Measurements from ENCODE around the gene CMKLR1. TPM values are rescaled to one million over a fixed set of nuclear protein-coding genes. Genes with fewer than 3 reads are reported as not detected.

Gene CMKLR1
- total and polyA plus RNA-seq, 2 experiments from 2014 or later: 0.06 TPM; not detected in 1

DNA sequence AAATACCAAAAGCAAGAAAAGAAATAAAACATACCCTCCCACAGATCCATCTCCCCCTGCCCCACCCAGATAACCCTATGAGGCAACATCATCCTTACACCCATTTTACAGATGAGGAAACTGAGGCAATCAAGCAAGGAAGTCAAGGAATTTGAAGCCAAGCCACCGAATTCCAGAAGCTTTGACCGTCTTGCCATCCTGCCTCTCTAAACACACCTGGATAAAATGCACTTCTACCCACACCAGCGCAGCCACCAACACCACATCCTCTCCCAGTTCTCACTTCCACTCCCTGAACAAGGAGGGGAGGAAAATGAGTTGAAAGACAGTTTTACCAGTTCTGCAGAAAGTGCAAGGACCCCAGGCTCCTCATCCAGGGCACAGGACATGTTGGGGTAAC, 13.6 kb downstream of the CMKLR1 start:
- Histone ChIP-seq H3K4me1 (ENCODE audit: low read depth) (no peaks in the 10 kb centered on the region), H3K4me3 (no peak overlapping the region), H3K36me3 (no peaks in the 10 kb centered on the region), H3K9me3 (ENCODE audit: low read depth) (no peaks in the 10 kb centered on the region), H3K27me3 (no peaks in the 10 kb centered on the region), H3K27ac (no peak overlapping the region)
- DNase-seq (ENCODE audit: low read depth in 1 of 2, low spot score in 1 of 2): no peak
- TF ChIP-seq, protein P1, sequence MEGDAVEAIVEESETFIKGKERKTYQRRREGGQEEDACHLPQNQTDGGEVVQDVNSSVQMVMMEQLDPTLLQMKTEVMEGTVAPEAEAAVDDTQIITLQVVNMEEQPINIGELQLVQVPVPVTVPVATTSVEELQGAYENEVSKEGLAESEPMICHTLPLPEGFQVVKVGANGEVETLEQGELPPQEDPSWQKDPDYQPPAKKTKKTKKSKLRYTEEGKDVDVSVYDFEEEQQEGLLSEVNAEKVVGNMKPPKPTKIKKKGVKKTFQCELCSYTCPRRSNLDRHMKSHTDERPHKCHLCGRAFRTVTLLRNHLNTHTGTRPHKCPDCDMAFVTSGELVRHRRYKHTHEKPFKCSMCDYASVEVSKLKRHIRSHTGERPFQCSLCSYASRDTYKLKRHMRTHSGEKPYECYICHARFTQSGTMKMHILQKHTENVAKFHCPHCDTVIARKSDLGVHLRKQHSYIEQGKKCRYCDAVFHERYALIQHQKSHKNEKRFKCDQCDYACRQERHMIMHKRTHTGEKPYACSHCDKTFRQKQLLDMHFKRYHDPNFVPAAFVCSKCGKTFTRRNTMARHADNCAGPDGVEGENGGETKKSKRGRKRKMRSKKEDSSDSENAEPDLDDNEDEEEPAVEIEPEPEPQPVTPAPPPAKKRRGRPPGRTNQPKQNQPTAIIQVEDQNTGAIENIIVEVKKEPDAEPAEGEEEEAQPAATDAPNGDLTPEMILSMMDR (IDR thresholded peaks at IDR 0.05; ENCODE audit: low read depth, low read length): no peak

DNA sequence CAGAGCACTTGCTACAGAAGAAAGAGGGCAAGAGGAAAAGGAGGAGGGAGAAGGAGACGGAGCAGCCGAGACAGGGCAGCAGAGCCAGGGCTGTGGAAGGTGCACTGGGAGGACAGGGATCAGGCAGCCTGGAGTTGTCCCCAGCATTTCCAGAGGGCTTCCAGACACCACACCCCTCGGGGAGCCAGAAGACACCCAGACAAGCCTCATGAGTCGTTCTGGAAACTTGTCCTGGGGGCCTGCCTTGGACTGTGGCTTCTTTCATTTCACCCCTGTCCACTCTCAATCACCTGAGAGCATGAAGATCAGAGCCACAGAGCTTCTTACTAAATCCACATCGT, 14.1 kb downstream of the CMKLR1 start:
- no peaks in the 10 kb centered on the region for H3K36me3 ChIP-seq
- no peak for DNase-seq (ENCODE audit: low read depth in 1 of 2, low spot score in 1 of 2)
- H3K4me1 ChIP-seq (ENCODE audit: low read depth): no peaks in the 10 kb centered on the region
- H3K27ac ChIP-seq: no peak overlapping the region
- no peaks in the 10 kb centered on the region for H3K27me3 ChIP-seq
- no peak overlapping the region for H3K4me3 ChIP-seq
- no peaks in the 10 kb centered on the region for H3K9me3 ChIP-seq (ENCODE audit: low read depth)
- TF ChIP-seq, protein P1 (IDR thresholded peaks at IDR 0.05; ENCODE audit: low read depth, low read length): no peak

DNA sequence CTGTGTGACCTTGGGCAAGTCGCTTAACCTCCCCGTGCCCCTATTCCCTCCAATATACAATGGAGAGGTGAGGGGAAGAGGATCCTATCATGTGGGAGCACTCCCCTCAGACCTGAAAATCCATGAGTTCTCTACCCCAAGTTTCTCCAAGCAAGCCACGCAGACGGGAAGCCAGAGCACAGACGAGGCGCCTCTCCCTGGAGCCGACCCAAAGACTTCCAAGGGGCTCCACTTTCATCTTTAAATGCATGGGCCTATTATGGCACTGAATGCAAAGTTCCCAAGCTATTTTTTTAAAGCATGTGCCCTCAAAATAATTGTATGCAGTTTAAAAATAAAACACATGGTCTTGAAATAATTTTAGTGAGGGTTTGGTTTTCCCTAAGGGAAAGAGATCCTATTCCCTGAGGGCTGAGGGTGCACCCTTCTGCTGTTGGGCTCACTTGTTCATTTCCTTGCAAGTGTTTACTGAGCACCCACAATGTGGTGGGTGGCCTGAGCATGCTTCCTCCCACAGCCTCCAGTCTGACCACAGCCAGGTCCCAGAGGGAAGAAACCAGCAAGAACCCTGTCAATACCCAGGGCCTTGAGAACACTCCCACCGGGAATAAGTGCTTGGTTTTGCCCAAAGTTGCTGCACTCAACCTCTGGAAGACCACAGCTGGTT, 14.6 kb downstream of the CMKLR1 start:
- H3K27me3 ChIP-seq: no peaks in the 10 kb centered on the region
- no peak overlapping the region for H3K4me3 ChIP-seq
- no peak overlapping the region for H3K27ac ChIP-seq
- DNase-seq (ENCODE audit: low read depth in 1 of 2, low spot score in 1 of 2): no peak
- no peaks in the 10 kb centered on the region for H3K4me1 ChIP-seq (ENCODE audit: low read depth)
- TF ChIP-seq, protein P1 (IDR thresholded peaks at IDR 0.05; ENCODE audit: low read depth, low read length): no peak
- no peaks in the 10 kb centered on the region for H3K36me3 ChIP-seq
- H3K9me3 ChIP-seq (ENCODE audit: low read depth): no peaks in the 10 kb centered on the region

DNA sequence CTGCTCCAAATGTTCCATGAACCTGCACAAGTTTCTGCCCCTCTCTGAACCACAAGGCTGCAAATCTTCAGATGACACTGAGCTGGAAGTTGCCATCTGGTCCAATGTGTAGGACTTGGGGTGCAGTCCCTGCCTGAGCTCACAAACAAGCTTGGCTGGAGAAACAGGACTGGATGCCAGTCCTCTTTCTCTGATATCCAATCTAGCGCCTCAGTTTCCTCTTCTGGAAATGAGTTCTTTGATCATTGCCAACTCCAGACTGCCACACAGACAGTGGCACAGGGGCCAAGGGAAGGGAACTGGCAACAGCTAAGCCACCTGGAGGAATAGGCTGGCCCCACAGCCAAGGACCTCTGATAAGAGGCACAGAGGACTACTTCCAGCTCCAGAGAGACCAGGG, 15.5 kb downstream of the CMKLR1 start:
- Histone ChIP-seq H3K4me3 (no peak overlapping the region), H3K36me3 (no peaks in the 10 kb centered on the region), H3K9me3 (ENCODE audit: low read depth) (no peaks in the 10 kb centered on the region), H3K27ac (no peak overlapping the region), H3K27me3 (no peaks in the 10 kb centered on the region), H3K4me1 (ENCODE audit: low read depth) (no peaks in the 10 kb centered on the region)
- TF ChIP-seq, protein P1 (IDR thresholded peaks at IDR 0.05; ENCODE audit: low read depth, low read length): no peak
- DNase-seq (ENCODE audit: low read depth in 1 of 2, low spot score in 1 of 2): no peak

DNA sequence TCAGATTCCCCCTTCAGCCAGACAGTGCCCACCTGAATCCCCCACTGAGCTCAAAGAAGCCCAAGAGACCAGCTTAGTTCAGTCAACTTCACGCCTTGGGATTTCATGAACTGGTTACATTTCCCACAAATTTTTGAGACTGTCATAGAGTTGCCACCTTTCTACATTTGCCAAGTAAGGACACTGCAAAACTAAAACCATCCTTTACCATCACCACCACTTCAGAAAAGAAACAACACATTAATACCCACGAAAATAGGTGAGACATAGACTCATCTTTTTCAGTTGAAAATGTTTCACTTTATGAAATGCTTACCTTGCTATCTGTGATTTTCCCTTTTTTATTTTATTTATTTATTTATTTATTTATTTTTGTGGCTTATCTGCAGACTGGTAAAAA, 16.1 kb downstream of the CMKLR1 start:
- TF ChIP-seq, protein P1 (IDR thresholded peaks at IDR 0.05; ENCODE audit: low read depth, low read length): no peak
- Histone ChIP-seq H3K4me1 (ENCODE audit: low read depth) (no peaks in the 10 kb centered on the region), H3K36me3 (no peaks in the 10 kb centered on the region), H3K9me3 (ENCODE audit: low read depth) (no peaks in the 10 kb centered on the region), H3K27me3 (no peaks in the 10 kb centered on the region), H3K27ac (no peak overlapping the region), H3K4me3 (no peak overlapping the region)
- no peak for DNase-seq (ENCODE audit: low read depth in 1 of 2, low spot score in 1 of 2)
